ENCODE data around the gene IFNK. TPM values are rescaled to one million over a fixed set of nuclear protein-coding genes. Genes with fewer than 3 reads are reported as not detected.

The IFNK gene
- total and polyA plus RNA-seq, 2 experiments from 2014 or later, result not detected

- Mint-ChIP-seq H3K4me3 (no peak overlapping the region), H3K36me3 (ENCODE audit: low read depth) (peaks cover 28% of the 10 kb centered on the region), H3K27ac (no peak overlapping the region), H3K27me3 (ENCODE audit: insufficient read depth, low read depth, poor library complexity) (no peaks in the 10 kb centered on the region), H3K4me1 (peaks cover 27% of the 10 kb centered on the region), H3K9me3 (peaks cover 7% of the 10 kb centered on the region; the same call in 1 of the 3 replicates)
- Histone ChIP-seq H3K27me3 (ENCODE audit: insufficient read depth) (no peaks in the 10 kb centered on the region), H3F3A (replicated peaks; ENCODE audit: low read depth) (no peaks in the 10 kb centered on the region), H3K4me1 (ENCODE audit: insufficient read depth) (no peaks in the 10 kb centered on the region), H3K4me3 (no peak overlapping the region), H3K9me2 (ENCODE audit: insufficient read depth) (no peaks in the 10 kb centered on the region), H3K36me3 (ENCODE audit: insufficient read depth) (no peaks in the 10 kb centered on the region; the same call in 1 of the 2 replicates), H2AFZ (no peak overlapping the region), H3K27ac (ENCODE audit: low read depth) (no peak overlapping the region), H4K20me1 (replicated peaks; ENCODE audit: insufficient read depth) (no peaks in the 10 kb centered on the region), H3K79me2 (replicated peaks; ENCODE audit: insufficient read depth) (0 out of 2 replicates have a peak, but pooled peaks cover 5% of the 10 kb centered on the region), H3K4me2 (no peak overlapping the region)
- DNase-seq (ENCODE audit: low spot score) (no peak), ATAC-seq (no peak)
- TF ChIP-seq EZH2 (IDR thresholded peaks at IDR 0.05; ENCODE audit: low read depth, unreplicated experiment) (no peak), ZNF114 (CRISPR knock-in tag; IDR thresholded peaks at IDR 0.05) (no peak), JUNB (IDR thresholded peaks at IDR 0.05; ENCODE audit: unreplicated experiment) (no peak), CREB1 (CRISPR knock-in tag; IDR thresholded peaks at IDR 0.05; ENCODE audit: low read depth) (no peak), EZH2phosphoT487 (IDR thresholded peaks at IDR 0.05; ENCODE audit: unreplicated experiment) (no peak), NANOG (IDR thresholded peaks at IDR 0.05; ENCODE audit: borderline replicate concordance) (no peak), ZNF331 (CRISPR knock-in tag; IDR thresholded peaks at IDR 0.05; ENCODE audit: low read depth) (no peak), CTCF (conservative IDR thresholded peaks at IDR 0.05; ENCODE audit: low read depth in 2 of 2) (no peak), STAT1 (IDR thresholded peaks at IDR 0.05; ENCODE audit: unreplicated experiment) (no peak), POLR2AphosphoS5 (IDR thresholded peaks at IDR 0.05; ENCODE audit: low read depth) (no peak)
- TF ChIP-seq, protein P1, sequence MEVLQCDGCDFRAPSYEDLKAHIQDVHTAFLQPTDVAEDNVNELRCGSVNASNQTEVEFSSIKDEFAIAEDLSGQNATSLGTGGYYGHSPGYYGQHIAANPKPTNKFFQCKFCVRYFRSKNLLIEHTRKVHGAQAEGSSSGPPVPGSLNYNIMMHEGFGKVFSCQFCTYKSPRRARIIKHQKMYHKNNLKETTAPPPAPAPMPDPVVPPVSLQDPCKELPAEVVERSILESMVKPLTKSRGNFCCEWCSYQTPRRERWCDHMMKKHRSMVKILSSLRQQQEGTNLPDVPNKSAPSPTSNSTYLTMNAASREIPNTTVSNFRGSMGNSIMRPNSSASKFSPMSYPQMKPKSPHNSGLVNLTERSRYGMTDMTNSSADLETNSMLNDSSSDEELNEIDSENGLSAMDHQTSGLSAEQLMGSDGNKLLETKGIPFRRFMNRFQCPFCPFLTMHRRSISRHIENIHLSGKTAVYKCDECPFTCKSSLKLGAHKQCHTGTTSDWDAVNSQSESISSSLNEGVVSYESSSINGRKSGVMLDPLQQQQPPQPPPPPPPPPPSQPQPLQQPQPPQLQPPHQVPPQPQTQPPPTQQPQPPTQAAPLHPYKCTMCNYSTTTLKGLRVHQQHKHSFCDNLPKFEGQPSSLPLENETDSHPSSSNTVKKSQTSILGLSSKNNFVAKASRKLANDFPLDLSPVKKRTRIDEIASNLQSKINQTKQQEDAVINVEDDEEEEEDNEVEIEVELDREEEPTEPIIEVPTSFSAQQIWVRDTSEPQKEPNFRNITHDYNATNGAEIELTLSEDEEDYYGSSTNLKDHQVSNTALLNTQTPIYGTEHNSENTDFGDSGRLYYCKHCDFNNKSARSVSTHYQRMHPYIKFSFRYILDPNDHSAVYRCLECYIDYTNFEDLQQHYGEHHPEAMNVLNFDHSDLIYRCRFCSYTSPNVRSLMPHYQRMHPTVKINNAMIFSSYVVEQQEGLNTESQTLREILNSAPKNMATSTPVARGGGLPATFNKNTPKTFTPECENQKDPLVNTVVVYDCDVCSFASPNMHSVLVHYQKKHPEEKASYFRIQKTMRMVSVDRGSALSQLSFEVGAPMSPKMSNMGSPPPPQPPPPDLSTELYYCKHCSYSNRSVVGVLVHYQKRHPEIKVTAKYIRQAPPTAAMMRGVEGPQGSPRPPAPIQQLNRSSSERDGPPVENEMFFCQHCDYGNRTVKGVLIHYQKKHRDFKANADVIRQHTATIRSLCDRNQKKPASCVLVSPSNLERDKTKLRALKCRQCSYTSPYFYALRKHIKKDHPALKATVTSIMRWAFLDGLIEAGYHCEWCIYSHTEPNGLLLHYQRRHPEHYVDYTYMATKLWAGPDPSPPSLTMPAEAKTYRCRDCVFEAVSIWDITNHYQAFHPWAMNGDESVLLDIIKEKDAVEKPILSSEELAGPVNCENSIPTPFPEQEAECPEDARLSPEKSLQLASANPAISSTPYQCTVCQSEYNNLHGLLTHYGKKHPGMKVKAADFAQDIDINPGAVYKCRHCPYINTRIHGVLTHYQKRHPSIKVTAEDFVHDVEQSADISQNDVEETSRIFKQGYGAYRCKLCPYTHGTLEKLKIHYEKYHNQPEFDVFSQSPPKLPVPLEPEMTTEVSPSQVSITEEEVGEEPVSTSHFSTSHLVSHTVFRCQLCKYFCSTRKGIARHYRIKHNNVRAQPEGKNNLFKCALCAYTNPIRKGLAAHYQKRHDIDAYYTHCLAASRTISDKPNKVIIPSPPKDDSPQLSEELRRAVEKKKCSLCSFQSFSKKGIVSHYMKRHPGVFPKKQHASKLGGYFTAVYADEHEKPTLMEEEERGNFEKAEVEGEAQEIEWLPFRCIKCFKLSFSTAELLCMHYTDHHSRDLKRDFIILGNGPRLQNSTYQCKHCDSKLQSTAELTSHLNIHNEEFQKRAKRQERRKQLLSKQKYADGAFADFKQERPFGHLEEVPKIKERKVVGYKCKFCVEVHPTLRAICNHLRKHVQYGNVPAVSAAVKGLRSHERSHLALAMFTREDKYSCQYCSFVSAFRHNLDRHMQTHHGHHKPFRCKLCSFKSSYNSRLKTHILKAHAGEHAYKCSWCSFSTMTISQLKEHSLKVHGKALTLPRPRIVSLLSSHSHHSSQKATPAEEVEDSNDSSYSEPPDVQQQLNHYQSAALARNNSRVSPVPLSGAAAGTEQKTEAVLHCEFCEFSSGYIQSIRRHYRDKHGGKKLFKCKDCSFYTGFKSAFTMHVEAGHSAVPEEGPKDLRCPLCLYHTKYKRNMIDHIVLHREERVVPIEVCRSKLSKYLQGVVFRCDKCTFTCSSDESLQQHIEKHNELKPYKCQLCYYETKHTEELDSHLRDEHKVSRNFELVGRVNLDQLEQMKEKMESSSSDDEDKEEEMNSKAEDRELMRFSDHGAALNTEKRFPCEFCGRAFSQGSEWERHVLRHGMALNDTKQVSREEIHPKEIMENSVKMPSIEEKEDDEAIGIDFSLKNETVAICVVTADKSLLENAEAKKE (CRISPR knock-in tag; IDR thresholded peaks at IDR 0.05), result no peak
- TF ChIP-seq, protein P2, sequence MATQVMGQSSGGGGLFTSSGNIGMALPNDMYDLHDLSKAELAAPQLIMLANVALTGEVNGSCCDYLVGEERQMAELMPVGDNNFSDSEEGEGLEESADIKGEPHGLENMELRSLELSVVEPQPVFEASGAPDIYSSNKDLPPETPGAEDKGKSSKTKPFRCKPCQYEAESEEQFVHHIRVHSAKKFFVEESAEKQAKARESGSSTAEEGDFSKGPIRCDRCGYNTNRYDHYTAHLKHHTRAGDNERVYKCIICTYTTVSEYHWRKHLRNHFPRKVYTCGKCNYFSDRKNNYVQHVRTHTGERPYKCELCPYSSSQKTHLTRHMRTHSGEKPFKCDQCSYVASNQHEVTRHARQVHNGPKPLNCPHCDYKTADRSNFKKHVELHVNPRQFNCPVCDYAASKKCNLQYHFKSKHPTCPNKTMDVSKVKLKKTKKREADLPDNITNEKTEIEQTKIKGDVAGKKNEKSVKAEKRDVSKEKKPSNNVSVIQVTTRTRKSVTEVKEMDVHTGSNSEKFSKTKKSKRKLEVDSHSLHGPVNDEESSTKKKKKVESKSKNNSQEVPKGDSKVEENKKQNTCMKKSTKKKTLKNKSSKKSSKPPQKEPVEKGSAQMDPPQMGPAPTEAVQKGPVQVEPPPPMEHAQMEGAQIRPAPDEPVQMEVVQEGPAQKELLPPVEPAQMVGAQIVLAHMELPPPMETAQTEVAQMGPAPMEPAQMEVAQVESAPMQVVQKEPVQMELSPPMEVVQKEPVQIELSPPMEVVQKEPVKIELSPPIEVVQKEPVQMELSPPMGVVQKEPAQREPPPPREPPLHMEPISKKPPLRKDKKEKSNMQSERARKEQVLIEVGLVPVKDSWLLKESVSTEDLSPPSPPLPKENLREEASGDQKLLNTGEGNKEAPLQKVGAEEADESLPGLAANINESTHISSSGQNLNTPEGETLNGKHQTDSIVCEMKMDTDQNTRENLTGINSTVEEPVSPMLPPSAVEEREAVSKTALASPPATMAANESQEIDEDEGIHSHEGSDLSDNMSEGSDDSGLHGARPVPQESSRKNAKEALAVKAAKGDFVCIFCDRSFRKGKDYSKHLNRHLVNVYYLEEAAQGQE (IDR thresholded peaks at IDR 0.05; ENCODE audit: unreplicated experiment), result no peak
- TF ChIP-seq, protein P3, sequence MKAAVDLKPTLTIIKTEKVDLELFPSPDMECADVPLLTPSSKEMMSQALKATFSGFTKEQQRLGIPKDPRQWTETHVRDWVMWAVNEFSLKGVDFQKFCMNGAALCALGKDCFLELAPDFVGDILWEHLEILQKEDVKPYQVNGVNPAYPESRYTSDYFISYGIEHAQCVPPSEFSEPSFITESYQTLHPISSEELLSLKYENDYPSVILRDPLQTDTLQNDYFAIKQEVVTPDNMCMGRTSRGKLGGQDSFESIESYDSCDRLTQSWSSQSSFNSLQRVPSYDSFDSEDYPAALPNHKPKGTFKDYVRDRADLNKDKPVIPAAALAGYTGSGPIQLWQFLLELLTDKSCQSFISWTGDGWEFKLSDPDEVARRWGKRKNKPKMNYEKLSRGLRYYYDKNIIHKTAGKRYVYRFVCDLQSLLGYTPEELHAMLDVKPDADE (IDR thresholded peaks at IDR 0.05), result no peak
These were observed 18.3 kb upstream of the IFNK start for GRCh38 chr9:27505744-27506161.
